ENCODE measurements around the gene IDE.

Gene IDE

DNA sequence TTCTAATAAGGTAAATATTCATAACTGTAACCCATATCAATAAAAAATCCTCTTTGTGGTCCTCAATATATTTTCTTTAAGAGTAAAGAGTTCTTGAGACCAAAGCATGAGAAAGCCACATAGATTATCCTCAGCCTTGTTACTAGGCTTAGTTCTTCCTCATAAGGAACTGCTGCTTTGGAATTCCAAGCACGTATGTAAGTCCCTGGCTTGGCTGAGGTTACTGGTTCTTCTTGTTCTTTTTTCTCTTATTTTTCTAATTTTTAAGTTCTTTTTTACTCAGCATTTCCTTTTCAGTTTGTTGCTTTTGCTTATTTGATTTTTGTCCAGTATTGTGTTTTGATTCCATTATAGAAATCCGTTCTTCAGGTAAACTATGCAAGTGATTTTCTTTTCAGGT lies 155.7 kb downstream of the IDE start:
- no peaks in the 10 kb centered on the region for H3K79me2 ChIP-seq (ENCODE audit: insufficient read depth, low read length)
- no peak for TF ChIP-seq EZH2phosphoT487 (IDR thresholded peaks at IDR 0.05; ENCODE audit: borderline replicate concordance)
- TF ChIP-seq, protein P1, sequence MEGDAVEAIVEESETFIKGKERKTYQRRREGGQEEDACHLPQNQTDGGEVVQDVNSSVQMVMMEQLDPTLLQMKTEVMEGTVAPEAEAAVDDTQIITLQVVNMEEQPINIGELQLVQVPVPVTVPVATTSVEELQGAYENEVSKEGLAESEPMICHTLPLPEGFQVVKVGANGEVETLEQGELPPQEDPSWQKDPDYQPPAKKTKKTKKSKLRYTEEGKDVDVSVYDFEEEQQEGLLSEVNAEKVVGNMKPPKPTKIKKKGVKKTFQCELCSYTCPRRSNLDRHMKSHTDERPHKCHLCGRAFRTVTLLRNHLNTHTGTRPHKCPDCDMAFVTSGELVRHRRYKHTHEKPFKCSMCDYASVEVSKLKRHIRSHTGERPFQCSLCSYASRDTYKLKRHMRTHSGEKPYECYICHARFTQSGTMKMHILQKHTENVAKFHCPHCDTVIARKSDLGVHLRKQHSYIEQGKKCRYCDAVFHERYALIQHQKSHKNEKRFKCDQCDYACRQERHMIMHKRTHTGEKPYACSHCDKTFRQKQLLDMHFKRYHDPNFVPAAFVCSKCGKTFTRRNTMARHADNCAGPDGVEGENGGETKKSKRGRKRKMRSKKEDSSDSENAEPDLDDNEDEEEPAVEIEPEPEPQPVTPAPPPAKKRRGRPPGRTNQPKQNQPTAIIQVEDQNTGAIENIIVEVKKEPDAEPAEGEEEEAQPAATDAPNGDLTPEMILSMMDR (conservative IDR thresholded peaks at IDR 0.05; ENCODE audit: low read length) = no peak
- H3F3A ChIP-seq (ENCODE audit: low read depth) = no peaks in the 10 kb centered on the region
- H3K36me3 ChIP-seq (ENCODE audit: insufficient read depth, low read length) = no peaks in the 10 kb centered on the region
- no peak overlapping the region for H3K4me3 ChIP-seq (ENCODE audit: low read length, poor library complexity, severe bottlenecking)
- no peak overlapping the region for H3K9ac ChIP-seq (ENCODE audit: low read depth, low read length, poor library complexity, severe bottlenecking)
- H2AFZ ChIP-seq (ENCODE audit: low read length) = no peak overlapping the region
- H3K4me1 ChIP-seq (ENCODE audit: insufficient read depth, low read length, poor library complexity, severe bottlenecking) = no peaks in the 10 kb centered on the region
- H4K20me1 ChIP-seq (ENCODE audit: insufficient read depth, low read length, poor library complexity, severe bottlenecking) = no peaks in the 10 kb centered on the region
- H3K9me3 ChIP-seq (ENCODE audit: insufficient read depth, low read depth, low read length) = no peaks in the 10 kb centered on the region
- no peak overlapping the region for H3K4me2 ChIP-seq (ENCODE audit: low read depth, low read length, poor library complexity, severe bottlenecking)
- no peaks in the 10 kb centered on the region for H3K27me3 ChIP-seq (ENCODE audit: insufficient read depth, low read length, poor library complexity, severe bottlenecking)
- no peaks in the 10 kb centered on the region for H3K9me2 ChIP-seq (replicated peaks; ENCODE audit: low read depth, low read length)

- no peaks in the 10 kb centered on the region for H3K9me2 ChIP-seq (replicated peaks; ENCODE audit: low read depth, low read length)
- no peak overlapping the region for H2AFZ ChIP-seq (ENCODE audit: low read length)
- H3K4me3 ChIP-seq (ENCODE audit: low read length, poor library complexity, severe bottlenecking) = no peak overlapping the region
- TF ChIP-seq, protein P1 (conservative IDR thresholded peaks at IDR 0.05; ENCODE audit: low read length) = no peak
- TF ChIP-seq EZH2phosphoT487 (IDR thresholded peaks at IDR 0.05; ENCODE audit: borderline replicate concordance) = no peak
- no peak overlapping the region for H3K4me2 ChIP-seq (ENCODE audit: low read depth, low read length, poor library complexity, severe bottlenecking)
- H3K79me2 ChIP-seq (ENCODE audit: insufficient read depth, low read length) = no peaks in the 10 kb centered on the region
- H3K4me1 ChIP-seq (ENCODE audit: insufficient read depth, low read length, poor library complexity, severe bottlenecking) = no peaks in the 10 kb centered on the region
- no peaks in the 10 kb centered on the region for H4K20me1 ChIP-seq (ENCODE audit: insufficient read depth, low read length, poor library complexity, severe bottlenecking)
- H3K9me3 ChIP-seq (ENCODE audit: insufficient read depth, low read depth, low read length) = no peaks in the 10 kb centered on the region
- H3K9ac ChIP-seq (ENCODE audit: low read depth, low read length, poor library complexity, severe bottlenecking) = no peak overlapping the region
- H3K36me3 ChIP-seq (ENCODE audit: insufficient read depth, low read length) = no peaks in the 10 kb centered on the region
- H3F3A ChIP-seq (ENCODE audit: low read depth) = no peaks in the 10 kb centered on the region
- no peaks in the 10 kb centered on the region for H3K27me3 ChIP-seq (ENCODE audit: insufficient read depth, low read length, poor library complexity, severe bottlenecking)
Measured at GRCh38 chr10:92413519-92413918, 160.4 kb downstream of the IDE start.

- H3K9me2 ChIP-seq (replicated peaks; ENCODE audit: low read depth, low read length) = no peaks in the 10 kb centered on the region
- H2AFZ ChIP-seq (ENCODE audit: low read length) = no peak overlapping the region
- H3K9ac ChIP-seq (ENCODE audit: low read depth, low read length, poor library complexity, severe bottlenecking) = no peak overlapping the region
- H3K79me2 ChIP-seq (ENCODE audit: insufficient read depth, low read length) = no peaks in the 10 kb centered on the region
- no peak overlapping the region for H3K4me2 ChIP-seq (ENCODE audit: low read depth, low read length, poor library complexity, severe bottlenecking)
- H3K9me3 ChIP-seq (ENCODE audit: insufficient read depth, low read depth, low read length) = no peaks in the 10 kb centered on the region
- no peaks in the 10 kb centered on the region for H3K4me1 ChIP-seq (ENCODE audit: insufficient read depth, low read length, poor library complexity, severe bottlenecking)
- H3F3A ChIP-seq (ENCODE audit: low read depth) = no peaks in the 10 kb centered on the region
- H3K4me3 ChIP-seq (ENCODE audit: low read length, poor library complexity, severe bottlenecking) = no peak overlapping the region
- H4K20me1 ChIP-seq (ENCODE audit: insufficient read depth, low read length, poor library complexity, severe bottlenecking) = no peaks in the 10 kb centered on the region
- no peaks in the 10 kb centered on the region for H3K27me3 ChIP-seq (ENCODE audit: insufficient read depth, low read length, poor library complexity, severe bottlenecking)
- no peak for TF ChIP-seq EZH2phosphoT487 (IDR thresholded peaks at IDR 0.05; ENCODE audit: borderline replicate concordance)
- TF ChIP-seq, protein P1 (conservative IDR thresholded peaks at IDR 0.05; ENCODE audit: low read length) = no peak
- H3K36me3 ChIP-seq (ENCODE audit: insufficient read depth, low read length) = no peaks in the 10 kb centered on the region
Measured at GRCh38 chr10:92413011-92413410, 160.9 kb downstream of the IDE start.
